ENCODE data around the gene METAP2. TPM values are rescaled to one million over a fixed set of nuclear protein-coding genes. Genes with fewer than 3 reads are reported as not detected.

Gene METAP2
- total RNA-seq, 4 donors from 2014 or later = 58.8 to 83.0 (median 62.4) TPM

- intact Hi-C loops (cut with DNase I; ENCODE audit: low total_unique reads) = no loop called here
- in situ Hi-C loops (cut with MboI; ENCODE audit: low sequenced_read_pairs in 4 of 4) = no loop called here
- TF ChIP-seq CTCF (IDR thresholded peaks at IDR 0.05 in 4 of 5, conservative IDR thresholded peaks at IDR 0.05 in 1 of 5) (no peak), POLR2A (IDR thresholded peaks at IDR 0.05) (no peak)
- Histone ChIP-seq H3K27ac (no peak overlapping the region), H3K4me3 (no peak overlapping the region), H3K36me3 (no peaks in the 10 kb centered on the region), H3K4me1 (no peaks in the 10 kb centered on the region), H3K27me3 (peaks cover 15 to 19% (median 16%) of the 10 kb centered on the region in 3 donors), H3K9me3 (peaks cover 0 to 6% (median 0%) of the 10 kb centered on the region in 3 donors)
- no peak for DNase-seq
- no peak for ATAC-seq
These were observed 72.5 kb downstream of the METAP2 start for GRCh38 chr12:95546491-95546813.

DNA sequence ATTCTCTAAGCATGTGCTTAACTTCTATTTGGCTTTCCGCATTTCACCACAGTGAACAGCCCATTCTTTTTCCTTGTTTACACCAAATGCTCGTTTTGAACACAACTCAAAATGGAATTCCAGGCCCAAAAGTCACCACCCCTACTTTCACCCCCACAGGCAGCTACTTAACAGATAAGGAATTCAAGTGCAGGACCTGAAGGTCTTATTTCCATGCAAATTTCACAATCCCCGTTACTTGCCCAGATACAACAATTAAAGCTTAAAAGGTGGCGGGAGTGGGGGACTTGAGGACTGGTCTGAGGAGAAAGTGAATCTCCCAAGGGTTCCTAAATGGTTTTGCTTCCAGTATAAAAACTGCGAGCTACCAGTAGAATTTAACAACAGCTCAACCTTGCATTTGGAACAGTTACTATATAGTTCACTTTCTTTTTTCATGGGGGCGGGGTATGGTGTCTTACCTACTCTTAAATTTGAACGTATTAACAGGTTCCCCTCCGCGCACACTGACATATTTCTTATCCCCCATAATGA lies 73.6 kb downstream of the METAP2 start:
- H3K27me3 ChIP-seq = peaks cover 15 to 19% (median 16%) of the 10 kb centered on the region in 3 donors
- H3K4me1 ChIP-seq = no peaks in the 10 kb centered on the region
- ATAC-seq (peak; percentile 33 to 69), DNase-seq (no peak)
- H3K36me3 ChIP-seq = no peaks in the 10 kb centered on the region
- H3K4me3 ChIP-seq = peak overlapping the region; percentile 51 to 66 (median 62)
- peak overlapping the region in 3 of 4 donors; percentile 42 to 57 (median 55) for H3K27ac ChIP-seq
- no peak for TF ChIP-seq POLR2A (IDR thresholded peaks at IDR 0.05)
- no peak for TF ChIP-seq CTCF (IDR thresholded peaks at IDR 0.05 in 4 of 5, conservative IDR thresholded peaks at IDR 0.05 in 1 of 5)
- intact Hi-C loops (cut with DNase I; ENCODE audit: low total_unique reads) (no loop called here), in situ Hi-C loops (cut with MboI; ENCODE audit: low sequenced_read_pairs in 4 of 4) (no loop called here)
- H3K9me3 ChIP-seq = peaks cover 0 to 6% (median 0%) of the 10 kb centered on the region in 3 donors

- Histone ChIP-seq H3K4me1 (no peaks in the 10 kb centered on the region), H3K36me3 (no peaks in the 10 kb centered on the region), H3K27me3 (peaks cover 15 to 19% (median 16%) of the 10 kb centered on the region in 3 donors), H3K27ac (peak overlapping the region; percentile 33 to 57 (median 48)), H3K4me3 (peak overlapping the region; percentile 51 to 66 (median 62)), H3K9me3 (peaks cover 0 to 6% (median 0%) of the 10 kb centered on the region in 3 donors)
- TF ChIP-seq CTCF (IDR thresholded peaks at IDR 0.05 in 4 of 5, conservative IDR thresholded peaks at IDR 0.05 in 1 of 5) (no peak), POLR2A (IDR thresholded peaks at IDR 0.05) (no peak)
- no peak for DNase-seq
- intact Hi-C loops (cut with DNase I; ENCODE audit: low total_unique reads) = no loop called here
- ATAC-seq = no peak
- in situ Hi-C loops (cut with MboI; ENCODE audit: low sequenced_read_pairs in 4 of 4) = no loop called here
These were observed 74.1 kb downstream of the METAP2 start for GRCh38 chr12:95548056-95548538.

DNA sequence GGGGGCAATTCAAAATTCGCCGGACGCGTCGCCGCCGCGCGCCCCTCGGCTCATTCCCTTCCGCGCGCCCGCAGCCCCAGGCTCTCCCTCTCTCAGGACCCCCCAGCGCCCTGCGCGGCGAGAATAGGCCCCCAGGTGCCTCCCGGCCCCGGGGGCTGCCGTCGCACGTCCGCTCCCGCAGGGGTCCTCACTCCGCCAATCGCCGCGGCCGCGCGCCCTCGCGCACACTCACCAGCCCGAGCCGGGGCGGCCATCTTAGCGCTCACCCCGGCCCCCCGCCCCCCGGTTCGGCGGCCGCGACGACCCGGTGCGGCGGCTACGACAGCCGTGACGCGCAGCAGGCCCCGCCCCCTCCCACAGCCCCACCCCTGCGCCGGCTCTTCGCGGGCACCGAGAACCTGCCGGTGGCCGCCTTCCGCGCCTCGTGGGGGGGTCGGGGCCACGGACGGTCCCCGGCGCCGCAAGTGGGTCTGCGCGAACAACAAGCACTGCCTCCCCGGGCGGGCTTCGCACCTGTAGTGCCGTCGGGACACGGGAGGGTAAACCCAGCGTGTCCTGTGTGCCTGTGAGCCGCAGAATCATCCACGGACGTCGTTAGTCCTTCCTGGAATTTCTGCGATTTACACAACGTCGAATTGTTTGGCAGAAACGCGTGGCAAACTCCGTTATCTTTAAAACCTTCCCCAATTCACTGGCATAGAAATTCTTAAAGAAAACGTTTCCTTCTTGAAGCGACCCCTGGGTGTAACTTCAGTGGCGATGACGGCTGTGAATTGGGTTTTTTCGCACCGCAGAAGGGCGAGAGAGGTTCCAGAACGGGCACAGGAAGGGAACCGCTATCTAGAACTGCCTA lies 74.8 kb downstream of the METAP2 start:
- H3K9me3 ChIP-seq = peaks cover 0 to 6% (median 0%) of the 10 kb centered on the region in 3 donors
- H3K36me3 ChIP-seq = no peaks in the 10 kb centered on the region
- TF ChIP-seq POLR2A (IDR thresholded peaks at IDR 0.05) = peak; percentile 34 to 64
- no peak for TF ChIP-seq CTCF (IDR thresholded peaks at IDR 0.05 in 4 of 5, conservative IDR thresholded peaks at IDR 0.05 in 1 of 5)
- ATAC-seq (peak; percentile 49 to 68), DNase-seq (peak in 1 of 2 donors; percentile 15)
- no peaks in the 10 kb centered on the region for H3K4me1 ChIP-seq
- H3K27me3 ChIP-seq = peaks cover 15 to 19% (median 16%) of the 10 kb centered on the region in 3 donors
- in situ Hi-C loops (cut with MboI; ENCODE audit: low sequenced_read_pairs in 4 of 4) (no loop called here), intact Hi-C loops (cut with DNase I; ENCODE audit: low total_unique reads) (no loop called here)
- H3K27ac ChIP-seq = peak overlapping the region; percentile 33 to 57 (median 48)
- peak overlapping the region; percentile 51 to 66 (median 62) for H3K4me3 ChIP-seq
